ENCODE measurements around the gene ARID3A. TPM values are rescaled to one million over a fixed set of nuclear protein-coding genes. Genes with fewer than 3 reads are reported as not detected.

ARID3A gene
- total and polyA plus RNA-seq, 2 of the 13 experiments (the other 11 are each of a cell fraction or from before 2014, with no cell fraction given) = 71.3 to 77.9 TPM

- TF ChIP-seq ZNF407 (CRISPR knock-in tag; IDR thresholded peaks at IDR 0.05; ENCODE audit: not compliant biosample characterization) (peak; percentile 34), ZBTB7B (CRISPR knock-in tag; IDR thresholded peaks at IDR 0.05) (peak; percentile 94), HNF1A (IDR thresholded peaks at IDR 0.05; ENCODE audit: low read depth) (no peak), HNF1A (CRISPR knock-in tag; IDR thresholded peaks at IDR 0.05; ENCODE audit: borderline replicate concordance) (peak; percentile 68; the same call in 1 of the 2 replicates), SAFB2 (CRISPR knock-in tag; IDR thresholded peaks at IDR 0.05; ENCODE audit: borderline replicate concordance, low read depth) (peak; percentile 91; the same call in 1 of the 2 replicates), ZNF572 (CRISPR knock-in tag; IDR thresholded peaks at IDR 0.05) (peak; percentile 52; the same call in 1 of the 2 replicates), ZNF710 (CRISPR knock-in tag; IDR thresholded peaks at IDR 0.05; ENCODE audit: borderline replicate concordance) (peak; percentile 53; the same call in 1 of the 2 replicates), KDM1A (CRISPR knock-in tag; IDR thresholded peaks at IDR 0.05) (no peak), PHF8 (CRISPR knock-in tag; IDR thresholded peaks at IDR 0.05) (peak; percentile 76), ZNF234 (CRISPR knock-in tag; conservative IDR thresholded peaks at IDR 0.05) (0 out of 2 replicates have a peak, but pooled peaks have one; percentile 65), SMARCE1 (IDR thresholded peaks at IDR 0.05; ENCODE audit: borderline replicate concordance) (no peak), ZIK1 (CRISPR knock-in tag; IDR thresholded peaks at IDR 0.05; ENCODE audit: borderline replicate concordance, low read depth) (peak; percentile 70; the same call in 1 of the 2 replicates), SOX5 (CRISPR knock-in tag; IDR thresholded peaks at IDR 0.05; ENCODE audit: borderline replicate concordance) (peak; percentile 66), POLR2G (IDR thresholded peaks at IDR 0.05; ENCODE audit: low read depth, low read length) (peak; percentile 75)
Measured at GRCh38 chr19:980133-980998, 54.5 kb downstream of the ARID3A start (continued).

All from HepG2 (cell line).